Skin epidermis (tissue), 12 donors: ENCODE results near the gene JMJD7.

Experiments used
- H3K27ac ChIP-seq, 21 experiments: fragments of 200-600 bp; sonication (generic) in 11 of 21; one replicate each; pipeline ENCODE4 v1.5.0; 2020; ENCODE audit warnings: mild to moderate bottlenecking in 3 of 21, inconsistent platforms in 2 of 21, moderate library complexity in 2 of 21
- H3K4me3 ChIP-seq, 7 experiments: fragments of 200-600 bp; sonication (generic) in 2 of 7; one replicate each; pipeline ENCODE4 v1.5.0; 2020; ENCODE audit warnings: inconsistent platforms in 2 of 7, mild to moderate bottlenecking in 2 of 7, moderate library complexity in 1 of 7

The JMJD7 gene

DNA sequence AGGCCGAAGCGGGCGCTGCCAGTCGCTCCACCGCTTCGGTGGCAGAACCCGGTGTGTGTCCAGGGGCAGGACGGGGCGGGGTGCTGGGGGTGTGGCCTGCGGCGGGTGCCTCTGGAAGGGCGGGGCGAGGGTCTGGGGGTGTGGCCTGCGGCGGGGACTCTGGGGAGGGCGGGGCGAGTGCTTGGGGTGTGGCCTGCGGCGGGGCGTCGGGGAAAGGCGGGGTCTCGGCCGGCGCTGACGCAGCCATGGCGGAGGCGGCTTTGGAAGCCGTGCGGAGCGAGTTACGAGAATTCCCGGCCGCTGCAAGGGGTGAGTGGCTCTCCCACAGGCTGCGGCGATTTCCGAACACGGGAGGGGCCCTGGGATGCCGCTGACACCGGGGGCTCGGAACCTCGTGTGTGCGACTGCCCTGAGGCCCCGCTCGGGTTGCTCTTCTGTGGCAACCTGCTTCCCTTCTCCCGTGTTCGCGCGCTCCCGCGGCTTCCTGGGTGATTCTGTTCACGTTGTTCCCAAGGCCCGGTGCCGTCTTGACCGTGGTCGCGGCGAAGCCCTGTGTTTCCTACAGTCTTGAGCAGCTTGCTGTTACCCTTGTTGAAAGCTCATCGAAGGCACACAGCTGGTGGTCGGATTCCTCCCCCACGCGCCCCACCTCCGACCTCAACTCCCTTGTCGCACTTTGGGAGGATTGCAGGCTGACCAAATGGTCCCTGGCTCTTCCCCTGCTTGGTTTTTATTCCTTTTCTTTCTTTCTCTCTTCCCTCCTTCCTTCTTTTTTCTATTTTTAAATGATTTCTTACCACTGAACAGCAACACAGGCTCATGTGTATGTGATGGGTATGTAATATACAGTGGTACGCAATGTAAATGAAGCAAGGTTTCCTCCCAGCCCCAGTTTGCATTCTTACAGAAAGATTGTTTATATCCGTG is at the start of gene JMJD7:
JMJD7 (plus strand) TSS at position 213 of the 927 bp plus-strand sequence; CDS start at position 246, 33 bp downstream.
- H3K27ac ChIP-seq, result peak within 1 kb of the TSS; percentile 15 to 98 (median 89)

DNA sequence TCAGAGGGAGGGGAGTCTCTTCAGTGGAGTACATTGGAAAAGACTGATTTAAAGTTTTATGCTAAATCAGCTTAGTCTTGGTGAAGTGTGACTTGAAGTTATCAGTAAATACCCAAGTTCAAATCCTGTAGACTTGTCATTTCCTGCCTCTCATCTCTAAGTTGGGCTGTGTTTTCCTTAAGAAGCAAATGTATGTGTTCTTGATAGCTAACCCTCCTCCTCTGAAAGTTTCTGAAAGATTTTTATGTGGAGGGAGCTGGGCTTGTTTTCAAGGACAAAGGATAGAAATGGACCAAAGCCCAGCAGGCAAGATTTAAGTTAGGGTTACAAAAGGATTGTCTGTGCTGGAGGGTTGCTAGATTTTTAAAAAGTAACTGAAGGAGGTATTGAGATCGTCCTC is 49.4 kb upstream of the JMJD7 start:
- Histone ChIP-seq H3K4me3 (no peak overlapping the region), H3K27ac (peak overlapping the region in 6 of 21 experiments; percentile 8 to 59 (median 42))

More for the DNA sequence above, at the start of gene JMJD7:
- H3K4me3 ChIP-seq, result peak within 1 kb of the TSS; percentile 50 to 85 (median 70)

DNA sequence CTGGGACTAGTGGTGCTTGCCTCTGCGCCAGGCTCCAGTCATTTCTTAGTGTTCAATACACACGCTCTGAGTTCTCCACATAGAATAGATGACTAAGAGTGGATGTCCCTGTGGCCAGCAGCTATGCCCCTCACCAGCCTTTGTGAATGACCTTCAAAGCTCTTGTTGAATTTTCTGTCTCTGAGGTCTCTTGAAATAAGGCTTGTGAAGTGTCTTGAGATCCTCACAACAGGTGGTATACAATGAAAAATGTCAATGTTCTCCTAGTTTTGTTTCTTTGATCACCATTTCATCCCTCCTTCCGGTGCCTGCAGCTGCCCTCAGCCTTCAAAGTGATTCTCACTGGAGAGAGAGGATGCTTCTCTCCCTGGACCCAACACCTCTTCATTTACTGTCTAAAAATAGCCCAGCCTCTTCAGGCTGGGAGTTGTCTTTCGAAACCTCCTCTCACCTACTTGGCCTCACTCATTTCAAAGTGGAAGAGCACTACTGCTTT is 48.2 kb upstream of the JMJD7 start:
- H3K27ac ChIP-seq, result peak overlapping the region in 3 of 21 experiments; percentile 43 to 45 (median 44)

DNA sequence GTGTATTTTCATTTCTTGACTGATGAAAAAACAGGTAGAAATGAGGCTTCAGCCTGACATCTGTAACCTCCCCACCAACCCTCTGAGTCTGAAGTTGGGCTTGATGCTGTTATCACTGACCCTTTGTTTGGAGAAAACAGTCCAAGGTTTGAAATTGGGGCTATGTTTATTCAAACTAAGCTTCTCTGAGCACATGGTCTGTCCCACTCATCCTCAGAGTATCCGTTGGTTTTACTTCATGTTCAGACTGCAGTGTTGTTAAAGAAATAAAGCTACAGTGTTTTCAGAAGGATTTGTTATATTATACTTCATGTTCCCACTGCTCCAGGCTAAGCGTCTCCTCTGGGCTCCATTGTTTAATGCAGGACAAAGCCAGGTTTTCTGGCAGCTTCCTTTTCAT is 47.6 kb upstream of the JMJD7 start:
- Histone ChIP-seq H3K4me3 (no peak overlapping the region), H3K27ac (peak overlapping the region in 4 of 21 experiments; percentile 37 to 44 (median 42))

More for the DNA sequence above, 48.2 kb upstream of the JMJD7 start:
- no peak overlapping the region for H3K4me3 ChIP-seq

DNA sequence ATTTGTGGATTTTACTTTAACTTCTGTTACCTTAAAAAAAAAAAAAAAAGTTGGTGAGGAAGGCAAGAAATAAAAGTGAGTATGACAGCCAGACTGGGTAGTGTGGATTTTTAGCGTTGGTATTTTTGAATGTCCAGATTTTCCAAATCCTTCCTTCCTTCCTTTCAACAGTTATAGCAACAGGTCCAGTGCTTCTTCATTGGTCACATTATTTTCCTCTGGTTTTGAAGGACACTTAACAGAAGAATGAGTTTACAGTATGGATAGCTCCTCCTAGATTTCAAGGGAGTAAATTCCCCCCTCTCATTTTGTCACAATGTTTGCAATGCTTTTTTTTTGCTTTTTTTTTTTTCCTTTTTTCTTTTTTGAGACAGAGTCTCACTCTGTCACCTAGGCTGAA is 47.2 kb upstream of the JMJD7 start:
- H3K27ac ChIP-seq, result peak overlapping the region in 2 of 21 experiments; percentile 37 to 42
- no peak overlapping the region for H3K4me3 ChIP-seq

DNA sequence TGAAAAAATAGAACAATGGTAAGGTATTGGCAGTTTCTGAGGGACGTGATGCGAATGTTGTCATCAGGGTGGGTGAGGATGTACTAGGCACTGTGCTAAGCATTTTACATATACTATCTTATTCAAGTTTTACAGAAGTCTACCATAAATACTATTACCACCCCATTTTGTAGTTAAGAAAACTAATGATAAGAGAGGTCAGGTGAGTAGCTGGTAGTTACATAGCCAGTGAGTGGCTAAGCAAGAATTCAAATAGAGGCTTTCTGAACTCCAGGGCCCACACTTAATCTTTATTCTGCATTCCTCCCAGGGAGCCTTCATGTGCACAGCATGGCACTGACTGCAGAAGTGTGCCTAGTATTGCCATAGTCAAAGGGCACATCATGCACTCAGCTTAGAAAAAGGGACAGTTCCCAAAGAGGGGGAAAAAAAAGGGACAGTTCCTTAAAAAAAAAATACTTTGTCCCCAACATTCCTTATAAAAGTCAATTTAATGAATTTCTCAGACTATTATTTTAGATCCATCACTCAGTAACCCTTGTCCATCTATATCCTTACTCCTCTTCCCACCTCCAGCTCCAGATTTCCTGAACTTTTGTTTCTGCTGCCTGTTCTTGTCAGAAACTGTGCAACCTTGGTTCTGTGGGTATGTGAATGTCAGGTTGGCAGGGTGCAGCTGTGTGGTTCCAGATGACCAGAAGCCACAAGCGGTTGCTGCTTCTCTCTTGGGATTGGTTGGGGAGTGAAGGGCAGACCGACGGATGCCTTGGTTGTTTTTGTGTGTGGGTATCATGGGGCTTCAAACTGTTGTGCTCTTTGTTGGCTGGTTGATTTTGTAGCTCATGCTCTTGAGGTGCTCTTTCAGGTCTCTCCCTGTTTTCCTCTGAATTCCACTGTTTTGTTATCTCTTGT is 45.3 kb upstream of the JMJD7 start:
- Histone ChIP-seq H3K27ac (no peak overlapping the region), H3K4me3 (no peak overlapping the region)

DNA sequence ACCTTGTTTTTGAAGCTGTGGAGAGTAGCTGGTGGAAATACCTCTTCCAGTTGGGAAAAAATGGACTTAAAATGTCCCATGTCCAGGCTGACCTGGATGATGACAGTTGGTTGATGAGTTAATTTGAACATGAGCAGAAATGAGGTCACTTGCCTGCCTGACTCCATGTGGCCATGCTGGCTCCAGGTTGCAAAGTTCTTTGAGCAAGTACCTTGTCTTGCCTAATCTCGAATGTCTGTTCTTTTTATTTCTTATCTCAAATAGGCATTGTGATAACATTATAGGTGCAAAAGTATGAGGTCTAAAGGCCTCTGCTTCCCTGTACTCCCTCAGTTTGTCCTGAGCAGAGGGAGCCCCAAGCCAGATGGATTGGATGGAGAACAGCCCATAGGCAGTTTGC is 44.6 kb upstream of the JMJD7 start:
- peak overlapping the region in 3 of 21 experiments; percentile 6 to 59 (median 44) for H3K27ac ChIP-seq

DNA sequence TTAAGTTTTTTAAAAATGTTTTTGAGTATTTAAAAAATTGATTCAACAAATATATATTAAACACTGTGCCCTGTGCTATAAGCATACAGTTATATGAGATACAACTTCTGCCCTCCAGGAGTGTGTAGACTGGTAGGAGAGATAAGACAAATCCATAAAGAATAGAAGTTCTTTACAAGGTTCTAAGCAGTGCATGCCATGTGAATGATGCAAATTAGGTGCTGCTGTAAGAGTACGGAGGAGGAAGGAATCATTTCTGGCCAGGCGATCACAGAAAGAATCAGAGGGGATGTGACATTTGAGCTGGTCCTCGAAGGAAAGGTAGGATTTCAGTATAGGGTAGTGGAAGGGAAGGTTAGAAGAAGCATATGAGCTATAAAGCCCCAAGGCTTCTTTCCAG is 39.6 kb upstream of the JMJD7 start:
- H3K27ac ChIP-seq, result peak overlapping the region in 1 of 21 experiments; percentile 28
- H3K4me3 ChIP-seq, result no peak overlapping the region

More for the DNA sequence above, 44.6 kb upstream of the JMJD7 start:
- H3K4me3 ChIP-seq, result no peak overlapping the region

DNA sequence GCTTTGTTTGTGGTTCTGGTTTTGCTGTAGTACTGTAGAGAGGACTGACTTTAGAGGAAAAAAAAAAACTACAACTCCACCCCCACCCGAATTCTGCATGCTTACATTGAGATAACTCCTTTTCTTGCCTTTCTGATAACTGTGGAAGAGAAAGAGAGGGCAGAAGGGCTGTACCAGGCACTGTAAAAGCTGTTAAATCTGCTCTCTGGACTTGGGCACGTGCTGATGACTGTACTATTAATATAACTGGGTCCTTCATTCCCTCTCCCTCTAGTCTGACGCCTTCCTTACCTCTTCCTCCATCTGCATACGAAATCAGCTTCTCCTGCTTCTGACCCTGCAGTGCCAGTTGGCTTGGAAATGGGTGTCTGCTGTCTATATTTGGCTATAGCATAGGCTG is 38.7 kb upstream of the JMJD7 start:
- Histone ChIP-seq H3K4me3 (no peak overlapping the region), H3K27ac (peak overlapping the region in 7 of 21 experiments; percentile 23 to 76 (median 29))

DNA sequence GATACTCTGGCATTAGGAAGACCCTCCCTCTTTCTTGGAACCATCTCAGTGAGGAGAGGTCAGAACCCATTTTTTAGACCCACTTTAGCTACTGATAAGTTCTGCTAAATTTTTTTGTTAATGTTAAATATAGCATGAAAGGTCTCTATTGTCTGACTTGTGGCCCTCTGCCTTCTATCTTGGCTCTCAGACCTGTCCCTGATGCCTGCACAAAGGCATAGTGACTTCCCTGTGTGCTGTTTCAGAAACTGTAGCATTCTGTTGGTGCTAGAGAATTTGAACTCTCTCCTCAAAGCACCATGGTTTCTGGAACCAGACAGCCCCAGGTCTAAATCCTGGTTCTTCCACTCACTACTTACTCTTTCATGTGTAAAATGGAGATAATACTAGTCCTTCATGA is 38.2 kb upstream of the JMJD7 start:
- Histone ChIP-seq H3K4me3 (no peak overlapping the region), H3K27ac (peak overlapping the region in 6 of 21 experiments; percentile 23 to 76 (median 47))

DNA sequence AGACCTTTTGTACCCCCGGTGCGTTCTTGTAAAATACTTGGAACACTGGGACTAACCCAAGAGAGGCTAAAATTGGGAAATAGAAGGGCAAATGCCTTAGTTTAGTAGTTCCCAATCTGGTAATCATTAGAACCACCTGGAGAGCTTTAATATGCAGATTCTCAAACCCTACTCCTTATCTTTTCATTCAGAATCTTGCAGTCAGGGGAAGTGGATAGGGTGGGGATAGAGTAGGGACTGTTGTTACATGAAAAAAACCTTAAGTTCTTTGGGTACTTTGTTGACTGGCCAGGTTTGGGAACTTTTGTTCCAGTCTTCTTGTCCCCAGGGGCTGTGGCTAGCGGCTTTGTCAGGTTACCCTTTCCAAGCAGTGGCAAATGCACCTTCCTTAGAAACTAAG is 37.7 kb upstream of the JMJD7 start:
- Histone ChIP-seq H3K4me3 (no peak overlapping the region), H3K27ac (peak overlapping the region in 13 of 21 experiments; percentile 9 to 76 (median 63))

DNA sequence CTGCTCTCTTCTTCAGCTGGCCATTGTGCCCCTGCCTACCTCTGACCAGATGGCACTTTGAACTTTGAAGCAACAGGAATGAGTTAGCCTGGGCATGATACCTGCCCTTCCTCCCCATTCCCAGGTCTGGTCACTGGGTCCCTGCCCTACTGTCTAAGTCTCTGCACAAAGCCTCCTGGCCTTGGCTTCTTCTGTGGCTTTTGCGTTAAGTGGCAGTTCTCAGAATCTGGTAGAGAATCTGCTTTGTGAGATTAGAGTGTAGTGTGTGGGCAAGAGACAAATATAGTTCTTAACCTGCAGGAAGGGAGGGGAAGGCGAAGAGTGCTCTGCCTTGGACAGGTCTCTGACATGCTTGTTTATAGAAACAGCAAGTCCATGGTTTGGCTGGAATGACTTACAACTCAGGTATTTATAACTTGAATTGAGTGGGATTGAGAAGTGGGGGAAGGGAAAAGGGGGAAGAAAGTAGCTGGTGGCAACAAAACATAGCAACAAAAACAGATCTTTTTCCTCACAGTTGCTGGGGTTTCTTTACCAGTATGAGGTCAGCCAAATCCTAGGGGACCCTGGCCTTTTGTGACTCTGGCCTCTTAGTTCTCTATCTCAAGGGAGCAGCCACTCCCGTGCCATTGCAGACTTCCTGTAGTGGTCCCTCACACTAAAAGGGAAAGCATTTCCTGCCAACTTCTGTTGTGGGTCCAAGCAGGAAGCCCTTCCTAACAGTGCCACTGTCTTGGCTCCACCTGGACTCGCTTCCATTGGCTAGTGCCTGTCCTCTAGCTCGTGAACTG is 36.9 kb upstream of the JMJD7 start:
- no peak overlapping the region for H3K4me3 ChIP-seq
- peak overlapping the region in 18 of 21 experiments; percentile 0 to 76 (median 50) for H3K27ac ChIP-seq

DNA sequence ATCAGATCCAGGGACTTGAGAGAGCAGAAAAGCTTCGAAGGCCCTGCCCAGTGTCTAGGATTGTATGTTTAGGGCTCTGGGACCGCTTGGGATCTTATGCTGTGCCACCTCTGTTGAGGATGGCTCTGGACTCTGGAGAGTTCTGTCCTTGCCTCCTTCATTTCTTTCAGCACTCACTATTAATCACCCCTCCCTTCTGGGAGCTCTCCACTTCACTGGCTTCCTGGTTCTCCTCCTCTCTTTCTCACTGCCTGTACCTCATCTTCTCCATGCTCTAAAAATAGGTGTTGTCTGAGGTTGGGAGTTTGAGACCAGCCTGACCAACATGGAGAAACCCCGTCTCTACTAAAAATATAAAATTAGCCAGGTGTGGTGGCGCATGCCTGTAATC is 36.4 kb upstream of the JMJD7 start:
- no peak overlapping the region for H3K4me3 ChIP-seq
- H3K27ac ChIP-seq, result peak overlapping the region in 16 of 21 experiments; percentile 0 to 76 (median 58)

DNA sequence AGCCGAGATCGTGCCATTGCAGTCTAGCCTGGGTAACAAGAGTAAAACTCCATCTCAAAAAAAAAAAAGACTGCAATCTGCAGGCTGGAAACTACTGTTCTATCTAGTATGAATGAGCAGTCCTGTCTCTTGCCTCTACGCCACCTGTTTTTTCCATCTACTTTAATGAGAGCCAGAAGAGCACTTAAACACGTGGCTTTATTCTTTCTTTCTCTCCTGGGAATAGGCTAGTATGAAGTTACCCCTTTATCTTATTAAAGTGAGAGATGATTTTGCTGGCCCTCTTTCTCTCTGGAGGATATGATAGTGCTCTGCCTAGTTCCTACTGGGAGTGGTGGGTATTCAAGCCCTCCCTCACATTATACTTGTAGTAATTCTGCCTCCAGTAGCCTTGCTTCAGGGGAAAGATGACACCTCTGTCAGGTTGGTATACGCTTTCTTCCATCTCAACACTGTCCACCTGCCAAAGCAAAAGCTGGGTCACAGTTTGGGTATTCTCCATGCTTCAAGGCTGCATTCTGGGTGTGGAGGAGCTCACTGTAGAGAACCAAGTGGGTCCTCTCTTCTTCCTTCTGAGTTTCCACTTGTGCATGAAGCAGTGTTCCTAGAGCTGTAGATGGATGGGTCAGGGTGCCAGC is 35.8 kb upstream of the JMJD7 start:
- H3K27ac ChIP-seq, result peak overlapping the region in 10 of 21 experiments; percentile 23 to 75 (median 54)

DNA sequence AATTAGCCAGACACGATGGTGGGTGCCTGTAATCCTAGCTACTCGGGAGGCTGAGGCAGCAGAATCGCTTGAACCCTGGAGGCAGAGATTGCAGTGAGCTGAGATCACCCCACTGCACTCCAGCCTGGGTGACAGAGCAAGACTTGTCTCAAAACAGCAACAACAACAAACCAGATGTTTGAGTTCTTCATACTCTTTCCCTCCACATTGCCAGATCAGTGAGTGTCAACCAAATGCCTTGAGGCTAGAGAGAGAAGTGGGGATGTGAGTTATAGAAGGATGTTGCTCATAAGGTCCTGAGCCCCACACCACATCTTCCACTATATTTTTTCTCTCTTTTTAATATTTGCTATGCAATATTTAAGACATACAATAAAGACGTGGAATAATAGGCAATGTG is 33.8 kb upstream of the JMJD7 start:
- H3K4me3 ChIP-seq, result no peak overlapping the region

More for the DNA sequence above, 35.8 kb upstream of the JMJD7 start:
- no peak overlapping the region for H3K4me3 ChIP-seq

DNA sequence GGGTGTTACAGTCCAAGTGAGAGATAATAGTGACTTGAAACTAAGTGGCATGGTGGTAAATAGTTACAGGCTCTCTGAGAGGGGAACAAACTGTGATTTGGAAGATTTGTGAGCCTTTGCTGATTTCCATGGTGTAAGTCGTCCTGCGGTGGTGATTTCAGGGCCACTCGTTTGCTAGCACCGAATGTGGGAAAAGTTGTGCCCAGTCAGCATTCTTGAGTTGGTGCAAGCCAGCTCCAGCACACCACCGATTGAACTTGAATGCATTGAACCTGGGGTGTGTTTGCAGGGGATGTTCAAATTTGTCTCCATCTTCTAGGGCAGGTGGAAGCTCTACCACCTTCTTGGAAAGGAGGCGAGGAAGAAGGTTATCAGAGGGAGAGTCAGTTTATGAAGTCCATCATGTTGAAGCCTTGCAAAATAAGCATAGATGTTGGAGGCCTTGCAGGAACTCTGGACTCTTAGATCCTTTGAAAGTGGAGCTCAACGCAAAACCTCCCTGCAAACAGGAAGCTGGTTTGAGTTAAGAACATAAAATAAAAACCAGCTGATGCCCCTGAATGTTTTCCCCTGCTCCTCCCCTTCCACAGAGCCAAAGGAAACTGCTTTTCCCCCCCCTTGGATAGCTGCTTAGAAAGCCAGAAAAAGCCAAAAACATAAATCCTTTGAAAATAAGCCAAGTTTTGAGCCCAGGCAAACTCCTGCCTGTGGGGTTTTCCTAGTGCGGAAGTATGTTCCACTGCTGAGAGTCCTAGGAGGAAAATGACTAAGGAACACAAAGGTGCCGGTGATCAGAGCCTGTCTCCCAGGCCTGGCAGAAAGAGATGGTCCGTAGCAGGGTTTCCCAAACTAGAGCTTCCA is 31.7 kb upstream of the JMJD7 start:
- Histone ChIP-seq H3K4me3 (no peak overlapping the region), H3K27ac (peak overlapping the region in 19 of 21 experiments; percentile 2 to 75 (median 64))

More for the DNA sequence above, 33.8 kb upstream of the JMJD7 start:
- H3K27ac ChIP-seq, result peak overlapping the region in 18 of 21 experiments; percentile 1 to 76 (median 52)

DNA sequence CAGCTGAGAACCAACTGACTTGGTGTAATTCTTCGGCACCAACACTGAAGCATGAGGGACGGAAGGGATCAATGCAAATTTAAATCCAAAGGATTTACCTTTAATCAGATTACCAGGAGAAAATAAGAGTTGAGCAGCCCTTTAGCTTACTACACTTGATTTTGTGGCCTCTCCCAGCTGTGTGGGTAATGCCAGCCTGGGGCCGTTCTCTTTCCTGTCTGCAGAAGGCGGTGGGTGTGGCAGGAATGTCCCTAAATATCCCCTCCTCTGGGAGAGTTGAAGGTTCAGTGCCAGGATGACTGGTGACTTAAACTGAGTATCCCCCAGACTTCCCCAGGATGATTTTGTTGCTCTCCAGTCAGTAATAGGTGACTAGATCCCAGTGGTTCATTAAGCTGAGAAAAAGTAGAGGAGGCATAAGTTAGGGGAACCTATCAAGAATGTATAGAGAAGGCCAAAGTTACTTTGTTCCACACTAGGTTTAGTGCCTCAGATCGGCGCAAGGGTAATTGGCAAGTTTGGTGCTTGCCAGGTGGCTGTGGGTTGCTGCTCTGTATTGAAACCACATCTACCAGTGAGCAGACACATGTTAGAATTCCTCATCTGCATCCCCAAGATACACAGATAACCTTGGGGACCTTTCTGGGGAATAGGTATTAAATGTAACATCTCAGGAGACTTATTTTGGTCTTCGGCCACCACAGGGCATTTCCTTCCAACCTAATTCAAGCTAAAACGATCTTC is 30.5 kb upstream of the JMJD7 start:
- Histone ChIP-seq H3K4me3 (no peak overlapping the region), H3K27ac (peak overlapping the region in 18 of 21 experiments; percentile 27 to 75 (median 64))
